ENCODE results near the gene NME3. TPM values are rescaled to one million over a fixed set of nuclear protein-coding genes. Genes with fewer than 3 reads are reported as not detected.

Gene NME3
- total RNA-seq, 1 donor from 2014 or later: 15.6 TPM

- peak; percentile 69 for DNase-seq (ENCODE audit: low spot score)
- Histone ChIP-seq H3K4me1 (no peaks in the 10 kb centered on the region), H3K27ac (no peak overlapping the region), H3K36me3 (no peaks in the 10 kb centered on the region), H3F3A (ENCODE audit: low read depth) (peaks cover 5% of the 10 kb centered on the region), H3K9ac (no peak overlapping the region), H3K4me3 (no peak overlapping the region), H3K9me3 (ENCODE audit: low read depth) (no peaks in the 10 kb centered on the region), H3K27me3 (no peaks in the 10 kb centered on the region), H4K20me1 (ENCODE audit: low read depth) (no peaks in the 10 kb centered on the region), H3K79me2 (ENCODE audit: low read depth) (no peaks in the 10 kb centered on the region), H2AFZ (replicated peaks) (no peak overlapping the region), H3K4me2 (no peak overlapping the region)
- Mint-ChIP-seq H3K9me3 (no peaks in the 10 kb centered on the region), H3K27ac (no peak overlapping the region), H3K4me1 (no peaks in the 10 kb centered on the region), H3K27me3 (ENCODE audit: insufficient read depth, low read depth) (no peaks in the 10 kb centered on the region), H3K4me3 (no peak overlapping the region), H3K36me3 (peaks cover 9% of the 10 kb centered on the region)
- TF ChIP-seq EZH2phosphoT487 (IDR thresholded peaks at IDR 0.05) (no peak), CTCF (IDR thresholded peaks at IDR 0.05) (peak; percentile 59)
These were observed 41.4 kb upstream of the NME3 start for GRCh38 chr16:1812732-1813163.

DNA sequence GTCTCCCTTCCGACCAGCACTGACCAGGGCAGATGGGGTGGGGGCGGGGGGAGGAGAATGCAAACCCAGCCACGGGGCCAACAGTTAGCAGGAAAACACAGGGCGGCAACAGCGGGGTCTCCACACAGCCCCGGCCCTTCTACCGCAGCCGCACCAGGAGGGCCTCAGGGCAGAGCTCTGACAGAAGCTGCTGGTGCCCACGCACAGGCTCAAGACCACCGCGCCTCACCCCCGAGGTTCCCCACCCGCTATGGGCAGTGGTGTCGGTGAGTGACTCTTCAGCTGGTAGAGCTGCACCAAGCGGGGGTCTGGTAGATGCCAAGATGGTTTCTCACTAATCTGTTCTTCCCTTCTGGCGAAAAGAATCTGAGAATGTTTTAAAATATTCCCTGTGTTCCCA is 39.2 kb upstream of the NME3 start:
- Mint-ChIP-seq H3K36me3 (peaks cover 17% of the 10 kb centered on the region), H3K4me1 (no peaks in the 10 kb centered on the region), H3K27ac (no peak overlapping the region), H3K27me3 (ENCODE audit: insufficient read depth, low read depth) (no peaks in the 10 kb centered on the region), H3K9me3 (no peaks in the 10 kb centered on the region), H3K4me3 (no peak overlapping the region)
- Histone ChIP-seq H3K79me2 (ENCODE audit: low read depth) (no peaks in the 10 kb centered on the region), H3K4me3 (no peak overlapping the region), H2AFZ (replicated peaks) (no peak overlapping the region), H3F3A (ENCODE audit: low read depth) (peaks cover 5% of the 10 kb centered on the region), H3K27me3 (no peaks in the 10 kb centered on the region), H3K9ac (no peak overlapping the region), H3K27ac (no peak overlapping the region), H3K36me3 (no peaks in the 10 kb centered on the region), H3K4me1 (no peaks in the 10 kb centered on the region), H3K4me2 (no peak overlapping the region), H3K9me3 (ENCODE audit: low read depth) (no peaks in the 10 kb centered on the region), H4K20me1 (ENCODE audit: low read depth) (no peaks in the 10 kb centered on the region)
- DNase-seq (ENCODE audit: low spot score): no peak
- TF ChIP-seq EZH2phosphoT487 (IDR thresholded peaks at IDR 0.05): no peak
- no peak for TF ChIP-seq EZH2 (IDR thresholded peaks at IDR 0.05)
- no peak for TF ChIP-seq CTCF (IDR thresholded peaks at IDR 0.05)

DNA sequence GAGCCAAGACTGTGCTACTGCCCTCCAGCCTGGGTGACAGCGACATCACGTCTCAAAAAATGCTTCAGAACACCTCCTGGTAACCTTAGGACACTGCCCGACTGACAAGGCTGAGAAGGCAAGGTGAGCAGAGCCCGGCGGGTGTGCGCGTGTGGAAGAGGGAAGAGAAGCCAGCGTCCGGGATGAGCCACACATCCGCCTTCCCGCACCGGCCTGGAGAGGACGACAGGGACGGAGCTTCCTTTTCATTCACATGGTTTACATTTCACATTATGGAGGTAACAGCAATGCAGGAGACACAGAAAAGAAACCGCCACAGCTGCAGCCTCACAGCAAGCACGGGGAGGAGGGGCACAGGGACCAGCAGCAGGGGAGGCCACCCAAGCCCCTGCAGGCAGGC is 38.8 kb upstream of the NME3 start:
- H4K20me1 ChIP-seq (ENCODE audit: low read depth): no peaks in the 10 kb centered on the region
- H3F3A ChIP-seq (ENCODE audit: low read depth): peaks cover 5% of the 10 kb centered on the region
- H3K4me3 ChIP-seq: no peak overlapping the region
- no peak for DNase-seq (ENCODE audit: low spot score)
- Mint-ChIP-seq H3K27ac (no peak overlapping the region), H3K4me1 (no peaks in the 10 kb centered on the region), H3K27me3 (ENCODE audit: insufficient read depth, low read depth) (no peaks in the 10 kb centered on the region), H3K4me3 (no peak overlapping the region), H3K9me3 (no peaks in the 10 kb centered on the region), H3K36me3 (peaks cover 14% of the 10 kb centered on the region)
- H3K27ac ChIP-seq: no peak overlapping the region
- TF ChIP-seq EZH2 (IDR thresholded peaks at IDR 0.05) (no peak), EZH2phosphoT487 (IDR thresholded peaks at IDR 0.05) (no peak), CTCF (IDR thresholded peaks at IDR 0.05) (no peak)
- H3K9ac ChIP-seq: no peak overlapping the region
- no peaks in the 10 kb centered on the region for H3K4me1 ChIP-seq
- no peaks in the 10 kb centered on the region for H3K79me2 ChIP-seq (ENCODE audit: low read depth)
- H3K9me3 ChIP-seq (ENCODE audit: low read depth): no peaks in the 10 kb centered on the region
- no peaks in the 10 kb centered on the region for H3K36me3 ChIP-seq
- no peak overlapping the region for H3K4me2 ChIP-seq
- no peak overlapping the region for H2AFZ ChIP-seq (replicated peaks)
- no peaks in the 10 kb centered on the region for H3K27me3 ChIP-seq

Measured in neural progenitor cell (in vitro differentiated cells).